Adrenal gland (tissue), 5 donors: ENCODE measurements around the gene PTGS1.
"Not testable (repeated sequence)": the region's sequence is repeated elsewhere in the genome, so short reads cannot be mapped to it uniquely, and the experiment has no call there.

ENCODE experiments used
- POLR2A ChIP-seq, 2 donors: fragments of 450-650 bp; IDR thresholded peaks; one replicate each; pipeline ENCODE4 v1.6.1; 2017; ENCODE audit warnings: antibody characterized with exemption in 2 of 2, mild to moderate bottlenecking in 2 of 2, moderate library complexity in 1 of 2
- TF ChIP-seq, protein P1 (sequence below), 6 experiments: fragments of 450-650 bp in 4 of 6; fragments of 200-600 bp in 2 of 6; sonication (generic) in 1 of 6; IDR thresholded peaks; 1 replicate in 5 of 6; 2 replicates in 1 of 6; pipeline versions ENCODE4 v1.5.1 to v1.8.0; 2016 to 2021; ENCODE audit warnings: antibody characterized with exemption in 6 of 6, mild to moderate bottlenecking in 2 of 6, moderate library complexity in 1 of 6
- donor health status: DM: no; HTN: no; CAD: no.

DNA sequence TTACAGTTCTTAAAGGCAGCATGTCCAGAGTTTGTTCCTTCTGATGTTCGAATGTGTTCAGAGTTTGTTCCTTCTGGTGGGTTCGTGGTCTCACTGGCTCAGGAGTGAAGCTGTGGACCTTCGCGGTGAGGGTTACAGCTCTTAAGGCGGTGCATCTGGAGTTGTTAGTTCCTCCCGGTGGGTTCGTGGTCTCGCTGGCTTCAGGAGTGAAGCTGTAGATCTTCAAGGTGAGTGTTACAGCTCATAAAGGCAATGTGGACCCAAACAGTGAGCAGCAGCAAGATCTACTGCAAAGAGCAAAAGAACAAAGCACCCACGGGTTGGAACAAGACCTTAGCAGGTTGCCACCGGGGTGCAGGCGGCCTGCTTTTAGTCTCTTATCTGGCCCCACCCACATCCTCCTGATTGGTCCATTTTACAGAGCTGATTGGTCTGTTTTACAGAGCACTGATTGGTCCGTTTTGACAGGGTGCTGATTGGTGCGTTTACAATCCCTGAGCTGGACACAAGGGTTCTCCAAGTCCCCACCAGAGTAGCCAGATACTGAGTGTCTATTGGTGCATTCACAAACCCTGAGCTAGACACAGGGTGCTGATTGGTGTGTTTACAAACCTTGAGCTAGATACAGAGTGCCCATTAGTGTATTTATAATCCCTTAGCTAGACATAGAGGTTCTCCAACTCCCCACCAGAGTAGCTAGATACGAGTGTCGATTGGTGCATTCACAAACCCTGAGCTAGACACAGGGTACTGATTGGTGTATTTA, 34.7 kb downstream of the PTGS1 start:
- TF ChIP-seq, protein P1, sequence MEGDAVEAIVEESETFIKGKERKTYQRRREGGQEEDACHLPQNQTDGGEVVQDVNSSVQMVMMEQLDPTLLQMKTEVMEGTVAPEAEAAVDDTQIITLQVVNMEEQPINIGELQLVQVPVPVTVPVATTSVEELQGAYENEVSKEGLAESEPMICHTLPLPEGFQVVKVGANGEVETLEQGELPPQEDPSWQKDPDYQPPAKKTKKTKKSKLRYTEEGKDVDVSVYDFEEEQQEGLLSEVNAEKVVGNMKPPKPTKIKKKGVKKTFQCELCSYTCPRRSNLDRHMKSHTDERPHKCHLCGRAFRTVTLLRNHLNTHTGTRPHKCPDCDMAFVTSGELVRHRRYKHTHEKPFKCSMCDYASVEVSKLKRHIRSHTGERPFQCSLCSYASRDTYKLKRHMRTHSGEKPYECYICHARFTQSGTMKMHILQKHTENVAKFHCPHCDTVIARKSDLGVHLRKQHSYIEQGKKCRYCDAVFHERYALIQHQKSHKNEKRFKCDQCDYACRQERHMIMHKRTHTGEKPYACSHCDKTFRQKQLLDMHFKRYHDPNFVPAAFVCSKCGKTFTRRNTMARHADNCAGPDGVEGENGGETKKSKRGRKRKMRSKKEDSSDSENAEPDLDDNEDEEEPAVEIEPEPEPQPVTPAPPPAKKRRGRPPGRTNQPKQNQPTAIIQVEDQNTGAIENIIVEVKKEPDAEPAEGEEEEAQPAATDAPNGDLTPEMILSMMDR (IDR thresholded peaks at IDR 0.05), result not testable (repeated sequence)
- TF ChIP-seq POLR2A (IDR thresholded peaks at IDR 0.05), result not testable (repeated sequence)
